Measurements from ENCODE around the gene SLITRK1.

GRCh38 chr13:83831796-83832195, 50.5 kb downstream of the SLITRK1 start:
- TF ChIP-seq EZH2 (IDR thresholded peaks at IDR 0.05; ENCODE audit: borderline replicate concordance, low read depth, low read length, severe bottlenecking) (no peak), CTCF (IDR thresholded peaks at IDR 0.05; ENCODE audit: borderline replicate concordance, extremely low read depth, low read length, poor library complexity, severe bottlenecking) (no peak)
